Activated gamma-delta T cell (primary cell): ENCODE results near the gene SERPIND1.
"Not testable (repeated sequence)": the region's sequence is repeated elsewhere in the genome, so short reads cannot be mapped to it uniquely, and the experiment has no call there.

Experiments
- DNase-seq: peaks from one replicate; lab custom pipeline; 2025; lab: John Stamatoyannopoulos, UW

The SERPIND1 gene

DNA sequence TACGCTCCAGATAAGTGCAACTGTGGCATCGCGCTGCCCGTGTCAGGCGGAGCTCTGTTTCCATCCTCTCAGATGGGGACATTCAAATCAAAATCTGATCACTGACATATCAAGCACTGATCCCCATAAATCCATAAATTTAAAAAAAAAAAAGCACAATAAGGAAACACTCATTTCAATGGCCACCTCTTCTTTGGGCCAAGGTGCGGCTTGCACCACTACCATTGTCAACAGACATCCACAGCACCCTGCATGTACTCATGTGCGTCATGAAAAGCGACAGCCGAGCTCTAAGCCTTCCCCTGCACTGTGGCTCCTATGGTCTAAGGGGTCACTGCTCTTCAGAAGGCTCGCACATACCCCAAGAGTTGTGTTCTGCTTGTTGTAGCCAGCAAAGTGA is 26.7 kb upstream of the SERPIND1 start:
- DNase-seq: no peak

DNA sequence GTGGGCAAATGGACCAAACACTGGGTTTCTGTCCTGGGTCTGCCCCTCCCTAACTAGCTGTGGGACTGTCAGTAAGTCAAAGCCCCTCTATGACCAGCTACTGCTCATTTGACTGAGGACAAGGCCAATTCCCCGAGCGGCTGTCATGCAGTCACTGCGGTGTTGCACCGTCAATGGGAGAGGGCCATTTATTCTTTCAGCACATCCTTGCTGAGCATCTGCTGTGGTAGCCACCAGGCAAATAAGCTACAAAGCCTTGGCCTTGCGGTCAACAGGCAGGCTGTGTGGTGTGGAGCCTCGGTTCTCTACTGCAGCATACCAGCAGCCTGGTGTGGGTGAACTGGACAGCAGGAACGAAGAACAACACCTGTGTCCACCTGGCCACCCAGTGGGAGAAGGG is 25.8 kb upstream of the SERPIND1 start:
- no peak for DNase-seq

- DNase-seq: no peak
These were observed 25.0 kb upstream of the SERPIND1 start for GRCh38 chr22:20748731-20749428.

DNA sequence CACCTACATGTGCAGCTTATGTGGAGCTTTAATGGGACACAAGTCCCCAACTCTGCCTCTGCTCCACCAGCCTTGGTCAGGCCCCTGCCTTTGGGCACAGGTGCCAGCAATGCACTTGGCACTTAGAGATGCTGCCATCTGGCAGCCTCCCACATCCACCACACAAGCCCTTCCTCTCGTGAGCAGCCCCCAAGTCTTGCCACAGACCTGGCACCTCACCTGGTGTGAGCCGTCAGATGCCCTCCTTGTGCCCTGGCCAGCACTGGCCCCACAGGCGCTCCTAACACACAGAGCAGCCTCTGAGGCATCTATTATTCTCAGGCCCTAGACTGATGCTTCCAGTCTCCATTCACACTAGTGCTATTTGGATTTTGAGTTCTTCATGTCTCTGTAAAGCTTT is 24.5 kb upstream of the SERPIND1 start:
- no peak for DNase-seq

DNA sequence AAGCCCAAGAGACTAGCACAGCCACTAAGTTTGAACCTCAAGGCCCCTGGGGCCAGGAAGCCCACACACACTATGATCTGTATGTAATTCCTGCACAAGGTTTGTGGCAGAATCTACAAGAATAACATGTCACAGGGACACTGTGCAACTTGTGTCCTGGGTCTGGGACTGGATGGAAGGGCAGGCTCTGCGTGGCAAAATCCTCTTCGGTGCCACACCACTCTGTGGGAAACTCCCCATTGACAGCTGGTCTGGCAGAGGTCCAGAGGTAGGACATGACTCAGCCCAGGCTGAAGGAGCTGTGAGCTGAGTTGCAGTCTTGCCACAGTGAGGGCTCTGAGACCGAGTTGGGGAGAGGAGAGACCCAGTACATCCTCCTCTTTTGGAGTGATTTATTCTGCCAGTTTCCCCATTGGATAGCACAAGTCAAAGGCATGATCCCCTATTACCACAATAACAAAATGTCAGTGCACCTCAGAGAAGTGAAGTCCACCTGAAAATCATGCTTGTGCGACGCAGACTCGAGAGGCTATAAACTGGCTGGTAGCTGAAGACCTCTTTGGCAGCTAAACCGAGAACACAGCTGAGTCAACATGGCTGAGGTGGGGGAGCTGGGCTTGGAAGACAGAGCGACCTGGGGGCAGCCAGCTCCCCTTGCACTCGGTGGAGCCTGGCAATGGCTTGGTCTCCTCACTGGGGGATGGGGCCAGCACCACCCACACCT is 23.3 kb upstream of the SERPIND1 start:
- no peak for DNase-seq

DNA sequence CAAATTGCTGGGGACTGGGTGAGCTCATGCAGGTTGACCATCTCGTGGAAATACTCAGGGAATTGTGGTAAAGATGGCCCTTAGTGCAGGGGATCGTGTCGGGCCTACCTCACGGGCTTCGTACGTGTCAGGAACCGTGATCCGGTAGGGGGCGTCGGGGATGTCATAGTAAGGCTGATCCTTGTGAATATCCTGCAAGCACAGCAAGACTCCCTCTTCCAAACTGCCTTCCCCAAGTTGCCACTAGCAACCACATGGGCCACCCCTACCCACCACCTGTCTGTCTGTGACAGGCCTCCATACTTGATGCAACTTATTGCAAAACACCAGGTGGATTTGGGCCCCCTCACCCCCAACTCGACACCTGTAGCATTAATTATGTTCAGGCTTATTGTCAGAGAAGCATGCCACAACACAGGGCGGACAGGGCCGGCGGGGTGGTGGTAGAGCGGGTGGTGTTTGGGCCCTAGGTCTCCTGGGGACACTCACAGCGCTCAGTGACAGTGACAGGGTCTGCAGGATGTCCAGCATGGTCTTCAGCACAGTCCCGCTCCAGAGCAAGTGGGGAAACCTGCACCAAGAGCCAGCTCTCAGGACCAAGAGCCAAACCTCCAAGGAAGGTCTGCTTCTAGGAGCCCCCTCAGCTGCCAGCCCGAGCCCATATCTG is 22.6 kb upstream of the SERPIND1 start:
- DNase-seq: no peak

DNA sequence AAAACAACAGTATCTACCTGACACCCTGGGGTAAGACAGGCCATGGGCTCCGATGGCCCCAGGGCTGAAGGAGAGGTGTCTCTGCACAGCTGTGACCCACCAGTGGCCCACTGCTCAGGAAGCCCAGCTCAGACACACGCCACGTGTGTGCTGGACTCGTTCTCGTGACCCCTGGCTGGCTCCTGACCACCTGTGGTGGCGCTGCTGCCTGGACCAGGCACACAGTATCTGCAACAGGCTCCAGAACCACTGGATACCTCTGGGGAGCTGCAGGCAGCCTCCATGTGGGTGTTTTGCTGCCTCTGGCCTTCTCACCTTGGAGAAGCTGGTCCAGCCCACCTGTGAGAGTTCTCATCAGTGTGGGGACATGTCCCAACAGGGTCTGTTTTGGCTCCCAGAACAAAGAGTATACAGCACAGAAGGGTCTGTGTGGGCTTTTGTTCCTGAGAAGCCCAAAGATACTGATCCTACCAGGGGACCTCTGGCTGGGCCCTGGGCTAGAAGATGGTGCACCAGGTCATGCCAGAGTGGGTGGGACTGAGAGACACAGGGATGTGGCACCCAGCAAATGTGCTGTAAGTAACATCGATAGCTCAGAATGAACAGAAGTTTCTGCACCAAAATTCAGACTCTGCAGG is 21.7 kb upstream of the SERPIND1 start:
- DNase-seq: no peak

DNA sequence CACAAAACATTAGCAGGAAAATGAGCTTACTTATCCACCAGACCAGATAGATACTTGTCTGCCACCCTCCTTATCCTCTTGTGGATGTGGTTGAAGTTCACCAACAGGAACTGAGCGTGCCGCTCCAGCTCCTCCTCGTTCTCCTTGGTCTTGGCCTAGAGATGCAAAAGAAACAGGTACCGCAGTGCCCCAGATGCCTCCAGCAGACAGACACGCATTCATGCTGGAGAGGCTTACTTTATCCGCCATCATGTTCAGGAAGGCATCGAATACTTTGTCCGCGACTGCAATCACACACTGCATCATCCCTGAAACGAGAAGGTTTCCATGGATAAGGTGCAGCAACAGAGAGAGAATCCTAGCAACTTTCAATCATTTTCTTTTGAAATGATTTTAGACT is 21.0 kb upstream of the SERPIND1 start:
- no peak for DNase-seq

DNA sequence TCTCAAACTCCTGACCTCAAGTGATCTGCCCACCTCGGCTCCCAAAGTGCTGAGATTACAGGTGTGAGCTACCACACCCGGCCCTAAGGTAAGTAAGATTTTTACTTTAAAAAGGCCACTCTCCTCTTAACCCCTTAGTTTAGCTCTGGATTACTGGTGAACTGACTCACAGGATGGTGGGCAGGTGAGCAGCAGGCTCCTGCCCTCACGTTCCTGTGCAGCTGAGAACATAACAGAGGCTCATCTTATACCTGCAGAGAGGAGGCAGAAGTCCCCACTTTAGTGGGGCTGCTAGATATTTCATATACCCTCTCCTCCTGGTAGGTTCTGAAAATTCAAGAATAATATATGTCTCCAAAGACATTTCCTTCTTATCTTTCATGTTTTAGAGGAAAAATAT is 17.1 kb upstream of the SERPIND1 start:
- no peak for DNase-seq

DNA sequence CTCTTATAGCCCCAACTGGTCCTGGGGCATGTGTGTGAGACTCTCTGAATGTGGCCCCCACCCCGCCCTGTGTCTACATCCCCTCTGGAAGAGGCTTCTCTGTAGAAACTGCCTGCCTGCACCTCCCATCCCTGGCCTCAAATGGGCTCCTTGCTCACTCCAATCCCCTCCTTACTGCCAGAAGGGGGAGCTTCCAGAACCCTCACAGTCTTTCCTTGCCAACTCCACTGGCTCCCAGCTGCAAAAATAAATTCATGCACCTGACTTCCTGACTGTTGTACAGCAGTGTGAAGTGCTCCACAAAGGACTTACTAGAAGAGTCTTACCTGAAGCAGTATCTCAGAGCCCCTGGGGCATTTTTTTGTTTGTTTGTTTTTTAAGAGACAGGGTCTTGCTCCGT is 15.2 kb upstream of the SERPIND1 start:
- no peak for DNase-seq

DNA sequence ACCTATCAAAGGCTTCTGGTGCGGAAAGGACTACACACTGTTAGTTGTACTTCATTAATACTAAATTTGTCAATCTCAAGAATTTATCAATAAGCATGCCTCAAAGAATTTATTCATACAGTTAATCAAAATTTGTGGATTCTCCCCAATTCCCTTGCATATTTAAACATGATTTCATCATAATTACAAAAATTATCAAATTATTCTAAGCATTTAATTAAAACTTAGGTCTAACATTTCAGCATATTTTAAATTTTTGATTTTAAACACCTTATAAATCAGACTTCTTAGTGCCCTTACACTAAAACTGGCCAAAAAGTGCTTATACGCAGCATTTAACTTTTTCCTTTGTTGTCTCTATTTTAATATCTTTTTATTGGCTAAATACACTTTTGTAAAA is 13.8 kb upstream of the SERPIND1 start:
- DNase-seq: no peak

DNA sequence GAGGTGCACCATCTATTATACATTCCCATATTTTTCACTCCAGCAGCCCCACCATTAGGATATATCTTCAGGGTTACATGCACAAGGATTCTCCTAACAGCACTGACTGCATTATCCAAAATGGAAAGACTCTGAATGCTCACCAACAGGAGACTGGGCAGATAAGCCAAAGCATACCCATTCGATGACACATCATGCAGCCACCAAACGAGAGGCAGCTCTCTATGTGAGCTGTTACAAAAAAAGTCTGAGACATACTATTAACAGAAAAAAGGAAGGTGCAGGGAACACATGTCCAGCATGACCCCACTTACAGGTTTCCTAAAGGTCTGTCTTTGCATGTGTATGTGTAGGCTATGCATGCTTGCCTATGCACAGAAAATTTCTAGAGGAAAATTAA is 12.4 kb upstream of the SERPIND1 start:
- DNase-seq: no peak

DNA sequence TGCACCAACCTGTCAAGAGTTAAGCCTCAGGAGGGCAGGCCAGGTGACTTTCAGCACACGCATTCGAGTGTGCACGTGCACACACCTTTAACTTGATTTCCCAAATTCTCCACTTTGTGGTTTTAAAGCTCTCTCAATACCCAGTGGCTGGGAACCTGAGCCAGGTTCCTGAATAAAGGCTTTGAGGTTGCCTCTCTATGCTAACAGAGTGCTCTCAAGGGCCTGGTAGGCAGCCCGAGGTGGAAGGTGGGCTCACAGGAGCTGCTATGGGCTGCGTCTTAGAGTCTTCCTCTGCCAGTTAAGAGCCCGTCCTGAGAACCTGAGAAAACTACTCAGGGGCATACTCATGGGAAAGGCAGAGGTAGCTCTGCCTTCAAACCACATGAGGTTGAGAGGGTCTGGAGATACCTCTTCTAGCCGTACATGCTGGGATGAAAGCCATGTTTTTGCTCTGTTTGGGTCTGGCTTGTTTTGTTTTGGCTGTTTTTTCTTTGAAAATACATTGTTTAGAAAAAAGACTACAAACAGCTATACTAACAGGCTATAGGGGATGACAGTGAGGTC is 11.6 kb upstream of the SERPIND1 start:
- DNase-seq: no peak

GRCh38 chr22:20763630-20764470 is 10.1 kb upstream of the SERPIND1 start:
- no peak for DNase-seq

DNA sequence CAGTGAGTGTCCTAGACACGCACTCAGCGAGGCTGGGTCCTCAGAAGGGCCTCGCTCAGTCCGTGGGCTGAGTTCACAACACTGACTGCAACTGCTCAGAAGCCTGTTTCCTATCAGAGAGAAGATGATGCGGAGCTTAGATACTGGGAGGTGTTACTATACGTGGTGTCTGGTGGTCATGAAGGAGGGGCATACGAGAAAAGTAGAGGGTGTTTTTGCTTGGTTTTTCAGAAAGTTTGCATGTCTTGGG is 9.5 kb upstream of the SERPIND1 start:
- no peak for DNase-seq

DNA sequence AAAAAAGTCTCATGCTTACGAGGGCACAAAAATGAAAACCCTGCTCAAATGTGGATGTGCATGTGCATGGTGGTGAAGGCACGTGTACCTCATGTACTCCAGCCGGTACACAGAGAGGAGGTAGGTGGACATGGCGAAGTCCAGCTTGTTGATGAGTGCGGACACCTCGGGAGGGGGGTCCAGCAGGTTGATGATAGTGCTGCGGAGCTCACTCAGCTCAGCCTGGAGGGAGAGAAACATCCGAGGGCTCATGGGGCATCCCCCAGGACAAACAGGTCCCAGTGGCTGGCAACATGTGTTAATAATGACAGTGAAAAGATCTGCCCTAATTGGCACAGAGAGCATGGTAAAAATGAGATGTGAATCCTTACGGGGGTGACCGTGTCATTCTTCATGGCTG is 9.2 kb upstream of the SERPIND1 start:
- DNase-seq: no peak

- DNase-seq: no peak
These were observed 8.0 kb upstream of the SERPIND1 start for GRCh38 chr22:20765938-20766337.

DNA sequence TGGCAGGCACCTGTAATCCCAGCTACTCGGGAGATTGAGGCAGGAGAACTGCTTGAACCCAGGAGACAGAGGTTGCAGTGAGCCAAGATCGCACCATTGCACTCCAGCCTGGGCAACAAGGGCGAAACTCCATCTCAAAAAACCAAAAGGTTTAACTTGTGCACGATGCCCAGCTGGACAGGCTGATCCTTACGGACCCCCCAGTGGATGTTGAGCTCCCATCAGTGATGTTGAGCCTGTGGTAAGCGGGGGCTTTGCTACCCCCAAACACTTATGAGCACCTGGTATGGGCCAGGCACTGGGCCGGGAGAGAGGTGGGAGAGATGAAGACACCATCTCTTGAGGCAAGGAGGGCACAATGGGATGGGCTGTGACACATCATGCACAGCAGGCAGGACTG is 7.4 kb upstream of the SERPIND1 start:
- no peak for DNase-seq

DNA sequence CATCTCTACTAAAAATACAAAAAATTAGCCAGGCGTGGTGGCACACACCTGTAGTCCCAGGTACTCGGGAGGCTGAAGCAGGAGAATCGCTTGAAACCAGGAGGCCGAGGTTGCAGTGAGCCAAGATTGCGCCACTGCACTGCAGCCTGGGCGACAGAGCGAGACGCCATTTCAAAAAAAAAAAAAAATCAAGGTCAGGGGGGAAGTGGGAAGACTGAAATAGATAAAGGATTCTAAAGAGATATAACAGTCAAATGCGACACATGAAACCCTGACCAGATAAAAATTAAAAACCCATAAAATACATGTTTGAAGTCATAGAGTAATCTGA is 4.5 kb upstream of the SERPIND1 start:
- DNase-seq: not testable (repeated sequence)

- DNase-seq: no peak
These were observed 1.8 kb upstream of the SERPIND1 start for GRCh38 chr22:20771918-20772625.

DNA sequence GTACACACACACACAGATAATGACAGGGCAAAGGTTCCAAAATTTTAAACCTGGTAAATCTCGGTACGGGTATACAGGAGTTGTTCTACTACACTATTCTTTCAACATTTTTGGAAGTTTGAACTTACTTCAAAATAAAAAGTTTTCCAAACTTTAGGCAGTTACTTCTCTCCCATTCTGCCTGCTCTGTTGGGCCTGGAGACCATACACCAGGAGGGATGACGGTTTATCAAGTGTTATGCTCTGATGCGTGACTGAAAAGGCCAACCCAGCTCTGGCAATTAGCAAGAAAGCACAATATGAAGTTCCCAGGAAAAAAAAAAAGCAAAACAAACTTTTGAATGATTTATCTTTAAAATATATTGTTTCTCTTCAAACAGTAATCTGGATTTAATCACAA is 969 bp downstream of the SERPIND1 start:
- no peak for DNase-seq
